ENCODE measurements around the gene EMILIN3. TPM values are rescaled to one million over a fixed set of nuclear protein-coding genes. Genes with fewer than 3 reads are reported as not detected.

Gene EMILIN3
- total RNA-seq, 5 donors from 2014 or later (not counting 1 experiment from before 2014, with no cell fraction given), result not detected

GRCh38 chr20:41392295-41392694 is 25.7 kb upstream of the EMILIN3 start:
- Mint-ChIP-seq H3K27me3 (no peaks in the 10 kb centered on the region), H3K4me1 (no peaks in the 10 kb centered on the region), H3K27ac (no peak overlapping the region), H3K4me3 (no peak overlapping the region), H3K9me3 (no peaks in the 10 kb centered on the region), H3K36me3 (no peaks in the 10 kb centered on the region)
- H3K4me1 ChIP-seq (ENCODE audit: control insufficient read depth in 1 of 2, extremely low read depth in 1 of 2, insufficient read depth in 2 of 2, low read length in 2 of 2), result no peaks in the 10 kb centered on the region
- WGBS (ENCODE audit: insufficient coverage), result no CpG with 5 or more reads among the region's 1 CpG
- no peak overlapping the region for H3K4me3 ChIP-seq (ENCODE audit: control insufficient read depth in 1 of 2, extremely low read depth in 1 of 2, low read length in 1 of 2)
- ATAC-seq (replicated peaks in 1 of 4) (no peak), DNase-seq (no peak)
- H3K36me3 ChIP-seq (ENCODE audit: control insufficient read depth in 2 of 2, extremely low read depth in 1 of 2, insufficient read depth in 1 of 2, low read length in 1 of 2), result no peaks in the 10 kb centered on the region
- H3K27ac ChIP-seq (ENCODE audit: low read length), result no peak overlapping the region
- H3K27me3 ChIP-seq (replicated peaks in 1 of 2; ENCODE audit: control insufficient read depth in 2 of 2, extremely low read depth in 1 of 2, insufficient read depth in 2 of 2, low read length in 1 of 2), result peaks cover 0 to 7% of the 10 kb centered on the region in 2 experiments
- no peaks in the 10 kb centered on the region for H3K9me3 ChIP-seq
- ChIA-PET POLR2A (no interaction called here), CTCF (interaction anchor here in 1 of 2 donors (0.5 kb wide), 1 partner anchor 82 kb away, joined by 3 read pairs; no protein-coding TSS in a partner anchor)

GRCh38 chr20:41391587-41392001 is 25.0 kb upstream of the EMILIN3 start:
- DNase-seq, result no peak
- H3K4me1 ChIP-seq (ENCODE audit: control insufficient read depth in 1 of 2, extremely low read depth in 1 of 2, insufficient read depth in 2 of 2, low read length in 2 of 2), result no peaks in the 10 kb centered on the region
- peaks cover 0 to 11% of the 10 kb centered on the region in 2 experiments for H3K27me3 ChIP-seq (replicated peaks in 1 of 2; ENCODE audit: control insufficient read depth in 2 of 2, extremely low read depth in 1 of 2, insufficient read depth in 2 of 2, low read length in 1 of 2)
- no peak overlapping the region for H3K4me3 ChIP-seq (ENCODE audit: control insufficient read depth in 1 of 2, extremely low read depth in 1 of 2, low read length in 1 of 2)
- WGBS (ENCODE audit: insufficient coverage), result 91% methylated on average over 10 of the region's 10 CpGs
- CTCF ChIA-PET, result no interaction called here
- Mint-ChIP-seq H3K36me3 (no peaks in the 10 kb centered on the region), H3K27me3 (no peaks in the 10 kb centered on the region), H3K27ac (no peak overlapping the region), H3K4me3 (no peak overlapping the region), H3K4me1 (no peaks in the 10 kb centered on the region), H3K9me3 (no peaks in the 10 kb centered on the region)
- ATAC-seq (replicated peaks in 1 of 4), result no peak
- no peak overlapping the region for H3K27ac ChIP-seq (ENCODE audit: low read length)
- no peaks in the 10 kb centered on the region for H3K9me3 ChIP-seq
- POLR2A ChIA-PET, result no interaction called here
- H3K36me3 ChIP-seq (ENCODE audit: control insufficient read depth in 2 of 2, extremely low read depth in 1 of 2, insufficient read depth in 1 of 2, low read length in 1 of 2), result no peaks in the 10 kb centered on the region

GRCh38 chr20:41390889-41391288 is 24.3 kb upstream of the EMILIN3 start:
- H3K4me3 ChIP-seq (ENCODE audit: control insufficient read depth in 1 of 2, extremely low read depth in 1 of 2, low read length in 1 of 2), result no peak overlapping the region
- H3K36me3 ChIP-seq (ENCODE audit: control insufficient read depth in 2 of 2, extremely low read depth in 1 of 2, insufficient read depth in 1 of 2, low read length in 1 of 2), result no peaks in the 10 kb centered on the region
- no peak overlapping the region for H3K27ac ChIP-seq (ENCODE audit: low read length)
- Mint-ChIP-seq H3K27ac (no peak overlapping the region), H3K27me3 (no peaks in the 10 kb centered on the region), H3K4me3 (no peak overlapping the region), H3K36me3 (no peaks in the 10 kb centered on the region), H3K9me3 (no peaks in the 10 kb centered on the region), H3K4me1 (no peaks in the 10 kb centered on the region)
- DNase-seq (no peak), ATAC-seq (replicated peaks in 1 of 4) (no peak)
- ChIA-PET POLR2A (no interaction called here), CTCF (no interaction called here)
- no peaks in the 10 kb centered on the region for H3K9me3 ChIP-seq
- H3K4me1 ChIP-seq (ENCODE audit: control insufficient read depth in 1 of 2, extremely low read depth in 1 of 2, insufficient read depth in 2 of 2, low read length in 2 of 2), result no peaks in the 10 kb centered on the region
- no CpG with 5 or more reads among the region's 3 CpGs for WGBS (ENCODE audit: insufficient coverage)
- peaks cover 0 to 13% of the 10 kb centered on the region in 2 experiments for H3K27me3 ChIP-seq (replicated peaks in 1 of 2; ENCODE audit: control insufficient read depth in 2 of 2, extremely low read depth in 1 of 2, insufficient read depth in 2 of 2, low read length in 1 of 2)

GRCh38 chr20:41387444-41387851 is 20.8 kb upstream of the EMILIN3 start:
- Histone ChIP-seq H3K36me3 (ENCODE audit: control insufficient read depth in 2 of 2, extremely low read depth in 1 of 2, insufficient read depth in 1 of 2, low read length in 1 of 2) (no peaks in the 10 kb centered on the region), H3K9me3 (no peaks in the 10 kb centered on the region), H3K27ac (ENCODE audit: low read length) (no peak overlapping the region), H3K27me3 (replicated peaks in 1 of 2; ENCODE audit: control insufficient read depth in 2 of 2, extremely low read depth in 1 of 2, insufficient read depth in 2 of 2, low read length in 1 of 2) (peaks cover 0 to 17% of the 10 kb centered on the region in 2 experiments), H3K4me1 (ENCODE audit: control insufficient read depth in 1 of 2, extremely low read depth in 1 of 2, insufficient read depth in 2 of 2, low read length in 2 of 2) (no peaks in the 10 kb centered on the region), H3K4me3 (ENCODE audit: control insufficient read depth in 1 of 2, extremely low read depth in 1 of 2, low read length in 1 of 2) (no peak overlapping the region)
- no peak overlapping the region for H3K27ac Mint-ChIP-seq
- ATAC-seq (replicated peaks in 1 of 4) (no peak), DNase-seq (no peak)
- H3K36me3 Mint-ChIP-seq, result no peaks in the 10 kb centered on the region
- H3K27me3 Mint-ChIP-seq, result peaks cover 3 to 4% of the 10 kb centered on the region in 2 donors
- no peaks in the 10 kb centered on the region for H3K9me3 Mint-ChIP-seq
- CTCF ChIA-PET, result no interaction called here
- no peaks in the 10 kb centered on the region for H3K4me1 Mint-ChIP-seq
- POLR2A ChIA-PET, result no interaction called here
- H3K4me3 Mint-ChIP-seq, result no peak overlapping the region
- WGBS (ENCODE audit: insufficient coverage), result 78% methylated on average over 6 of the region's 9 CpGs

GRCh38 chr20:41386502-41387427 is 20.1 kb upstream of the EMILIN3 start:
- Mint-ChIP-seq H3K9me3 (no peaks in the 10 kb centered on the region), H3K27me3 (peaks cover 4 to 5% of the 10 kb centered on the region in 2 donors), H3K36me3 (no peaks in the 10 kb centered on the region), H3K4me3 (no peak overlapping the region), H3K27ac (no peak overlapping the region), H3K4me1 (no peaks in the 10 kb centered on the region)
- Histone ChIP-seq H3K36me3 (ENCODE audit: control insufficient read depth in 2 of 2, extremely low read depth in 1 of 2, insufficient read depth in 1 of 2, low read length in 1 of 2) (no peaks in the 10 kb centered on the region), H3K4me1 (ENCODE audit: control insufficient read depth in 1 of 2, extremely low read depth in 1 of 2, insufficient read depth in 2 of 2, low read length in 2 of 2) (no peaks in the 10 kb centered on the region), H3K4me3 (ENCODE audit: control insufficient read depth in 1 of 2, extremely low read depth in 1 of 2, low read length in 1 of 2) (no peak overlapping the region), H3K27me3 (replicated peaks in 1 of 2; ENCODE audit: control insufficient read depth in 2 of 2, extremely low read depth in 1 of 2, insufficient read depth in 2 of 2, low read length in 1 of 2) (peaks cover 0 to 17% of the 10 kb centered on the region in 2 experiments), H3K27ac (ENCODE audit: low read length) (no peak overlapping the region), H3K9me3 (no peaks in the 10 kb centered on the region)
- WGBS (ENCODE audit: insufficient coverage), result 81% methylated on average over 9 of the region's 14 CpGs
- ChIA-PET POLR2A (no interaction called here), CTCF (interaction anchor here in 1 of 2 donors (0.6 kb wide), 1 partner anchor 21 kb away, joined by 7 read pairs; no protein-coding TSS in a partner anchor)
- ATAC-seq (replicated peaks in 1 of 4) (no peak), DNase-seq (no peak)

GRCh38 chr20:41382791-41383305 is 16.2 kb upstream of the EMILIN3 start:
- Mint-ChIP-seq H3K27me3 (peaks cover 16 to 25% of the 10 kb centered on the region in 2 donors), H3K9me3 (no peaks in the 10 kb centered on the region), H3K4me1 (peaks cover 0 to 13% (median 3%) of the 10 kb centered on the region in 3 donors), H3K27ac (no peak overlapping the region), H3K4me3 (no peak overlapping the region), H3K36me3 (no peaks in the 10 kb centered on the region)
- no peaks in the 10 kb centered on the region for H3K4me1 ChIP-seq (ENCODE audit: control insufficient read depth in 1 of 2, extremely low read depth in 1 of 2, insufficient read depth in 2 of 2, low read length in 2 of 2)
- ChIA-PET CTCF (no interaction called here), POLR2A (no interaction called here)
- DNase-seq, result no peak
- H3K27ac ChIP-seq (ENCODE audit: low read length), result no peak overlapping the region
- H3K4me3 ChIP-seq (ENCODE audit: control insufficient read depth in 1 of 2, extremely low read depth in 1 of 2, low read length in 1 of 2), result no peak overlapping the region
- no peaks in the 10 kb centered on the region for H3K9me3 ChIP-seq
- H3K36me3 ChIP-seq (ENCODE audit: control insufficient read depth in 2 of 2, extremely low read depth in 1 of 2, insufficient read depth in 1 of 2, low read length in 1 of 2), result no peaks in the 10 kb centered on the region
- no peak for ATAC-seq (replicated peaks in 1 of 4)
- peaks cover 4 to 25% of the 10 kb centered on the region in 2 experiments for H3K27me3 ChIP-seq (replicated peaks in 1 of 2; ENCODE audit: control insufficient read depth in 2 of 2, extremely low read depth in 1 of 2, insufficient read depth in 2 of 2, low read length in 1 of 2)
- WGBS (ENCODE audit: insufficient coverage), result 73% methylated on average over 4 of the region's 7 CpGs

All from T-cell (primary cell).